IPS-18a (cell line): ENCODE results near the gene HAPSTR1.

Experiments used
- H3K27ac ChIP-seq: one replicate; pipeline ENCODE4 v1.5.1; 2013; ENCODE audit warnings: low read length
- H3K27me3 ChIP-seq: one replicate; pipeline ENCODE4 v1.6.1; 2013; ENCODE audit warnings: mild to moderate bottlenecking, low read length; ENCODE audit not compliant: control insufficient read depth, insufficient read depth
- H3K36me3 ChIP-seq: one replicate; pipeline ENCODE4 v1.6.1; 2013; ENCODE audit warnings: low read depth, low read length; ENCODE audit not compliant: control insufficient read depth
- H3K4me1 ChIP-seq: one replicate; pipeline ENCODE4 v1.6.1; 2013; ENCODE audit warnings: low read depth, low read length; ENCODE audit not compliant: control insufficient read depth
- H3K4me3 ChIP-seq: one replicate; pipeline ENCODE4 v1.5.1; 2013; ENCODE audit warnings: low read length
- H3K9ac ChIP-seq: one replicate; pipeline ENCODE4 v1.6.1; 2013; ENCODE audit warnings: mild to moderate bottlenecking, low read length, moderate library complexity
- H3K9me3 ChIP-seq: one replicate; pipeline ENCODE4 v1.6.1; 2013; ENCODE audit warnings: low read depth, low read length; ENCODE audit not compliant: control insufficient read depth

Gene HAPSTR1

GRCh38 chr16:9090101-9090959, 1.1 kb upstream of the HAPSTR1 start:
- no peaks in the 10 kb centered on the region for H3K9me3 ChIP-seq
- peak overlapping the region; percentile 80 for H3K9ac ChIP-seq
- H3K4me3 ChIP-seq, result peak overlapping the region; percentile 81
- peaks cover 18% of the 10 kb centered on the region for H3K36me3 ChIP-seq
- peaks cover 26% of the 10 kb centered on the region for H3K4me1 ChIP-seq
- peak overlapping the region; percentile 67 for H3K27ac ChIP-seq
- H3K27me3 ChIP-seq, result no peaks in the 10 kb centered on the region

GRCh38 chr16:9091867-9092281, 430 bp downstream of the HAPSTR1 start:
- peak overlapping the region; percentile 85 for H3K4me3 ChIP-seq
- peaks cover 33% of the 10 kb centered on the region for H3K36me3 ChIP-seq
- no peaks in the 10 kb centered on the region for H3K27me3 ChIP-seq
- peak overlapping the region; percentile 87 for H3K9ac ChIP-seq
- H3K27ac ChIP-seq, result peak overlapping the region; percentile 39
- H3K9me3 ChIP-seq, result no peaks in the 10 kb centered on the region
- peaks cover 26% of the 10 kb centered on the region for H3K4me1 ChIP-seq

- H3K27ac ChIP-seq, result peak overlapping the region; percentile 91
- H3K36me3 ChIP-seq, result peaks cover 36% of the 10 kb centered on the region
- no peaks in the 10 kb centered on the region for H3K9me3 ChIP-seq
- H3K4me3 ChIP-seq, result peak overlapping the region; percentile 85
- H3K27me3 ChIP-seq, result no peaks in the 10 kb centered on the region
- peak overlapping the region; percentile 87 for H3K9ac ChIP-seq
- peaks cover 26% of the 10 kb centered on the region for H3K4me1 ChIP-seq
Measured at GRCh38 chr16:9092282-9092977, 986 bp downstream of the HAPSTR1 start.

GRCh38 chr16:9092978-9093344, 1.5 kb downstream of the HAPSTR1 start:
- H3K36me3 ChIP-seq, result peaks cover 40% of the 10 kb centered on the region
- peaks cover 26% of the 10 kb centered on the region for H3K4me1 ChIP-seq
- H3K27me3 ChIP-seq, result no peaks in the 10 kb centered on the region
- peak overlapping the region; percentile 85 for H3K4me3 ChIP-seq
- H3K9ac ChIP-seq, result peak overlapping the region; percentile 87
- H3K9me3 ChIP-seq, result no peaks in the 10 kb centered on the region
- peak overlapping the region; percentile 91 for H3K27ac ChIP-seq

GRCh38 chr16:9094011-9094846, 2.8 kb downstream of the HAPSTR1 start:
- peaks cover 51% of the 10 kb centered on the region for H3K36me3 ChIP-seq
- H3K4me1 ChIP-seq, result peaks cover 25% of the 10 kb centered on the region
- H3K27ac ChIP-seq, result no peak overlapping the region
- H3K27me3 ChIP-seq, result no peaks in the 10 kb centered on the region
- H3K9ac ChIP-seq, result peak overlapping the region; percentile 87
- no peaks in the 10 kb centered on the region for H3K9me3 ChIP-seq
- peak overlapping the region; percentile 85 for H3K4me3 ChIP-seq

GRCh38 chr16:9095171-9095570, 3.7 kb downstream of the HAPSTR1 start:
- H3K27me3 ChIP-seq, result no peaks in the 10 kb centered on the region
- H3K9me3 ChIP-seq, result no peaks in the 10 kb centered on the region
- no peak overlapping the region for H3K9ac ChIP-seq
- H3K4me3 ChIP-seq, result peak overlapping the region; percentile 85
- peaks cover 18% of the 10 kb centered on the region for H3K4me1 ChIP-seq
- H3K27ac ChIP-seq, result no peak overlapping the region
- H3K36me3 ChIP-seq, result peaks cover 60% of the 10 kb centered on the region

- Histone ChIP-seq H3K36me3 (peaks cover 65% of the 10 kb centered on the region), H3K4me3 (peak overlapping the region; percentile 11), H3K9ac (no peak overlapping the region), H3K4me1 (peaks cover 18% of the 10 kb centered on the region), H3K9me3 (no peaks in the 10 kb centered on the region), H3K27me3 (no peaks in the 10 kb centered on the region), H3K27ac (no peak overlapping the region)
Measured at GRCh38 chr16:9095656-9096397, 4.4 kb downstream of the HAPSTR1 start.

GRCh38 chr16:9096416-9096952, 5.0 kb downstream of the HAPSTR1 start:
- H3K27me3 ChIP-seq, result no peaks in the 10 kb centered on the region
- H3K27ac ChIP-seq, result no peak overlapping the region
- H3K9me3 ChIP-seq, result no peaks in the 10 kb centered on the region
- H3K4me1 ChIP-seq, result peaks cover 18% of the 10 kb centered on the region
- no peak overlapping the region for H3K4me3 ChIP-seq
- peaks cover 72% of the 10 kb centered on the region for H3K36me3 ChIP-seq
- H3K9ac ChIP-seq, result no peak overlapping the region

GRCh38 chr16:9097266-9098219, 6.1 kb downstream of the HAPSTR1 start:
- Histone ChIP-seq H3K27ac (no peak overlapping the region), H3K4me3 (no peak overlapping the region), H3K36me3 (peaks cover 79% of the 10 kb centered on the region), H3K4me1 (peaks cover 18% of the 10 kb centered on the region), H3K9ac (no peak overlapping the region), H3K27me3 (no peaks in the 10 kb centered on the region), H3K9me3 (no peaks in the 10 kb centered on the region)
